HepG2 (cell line): ENCODE results near the gene ACADVL. TPM values are rescaled to one million over a fixed set of nuclear protein-coding genes. Genes with fewer than 3 reads are reported as not detected.
A peak's percentile ranks its signal among the peaks of the same experiment; 100 is the strongest.

Experiments used
- CHD2 ChIP-seq: IDR thresholded peaks from 2 replicates; pipeline ENCODE4 v1.6.1; 2011; ENCODE audit warnings: low read depth, low read length, improper control_type of control experiment
- HMGA1 ChIP-seq: sonication (generic); formaldehyde crosslinking; conservative IDR thresholded peaks from 2 replicates; pipeline ENCODE4 v1.4.0; 2020; ENCODE audit warnings: missing genetic modification reagents
- KAT8 ChIP-seq: IDR thresholded peaks from 2 replicates; pipeline ENCODE4 v1.6.1; 2016; ENCODE audit warnings: missing genetic modification reagents, missing compliant biosample characterization
- KDM5B ChIP-seq: sonication (generic); formaldehyde crosslinking; IDR thresholded peaks from 2 replicates; pipeline ENCODE4 v1.4.0; 2020; ENCODE audit warnings: missing genetic modification reagents, mild to moderate bottlenecking, borderline replicate concordance
- MAZ ChIP-seq, 2 experiments: sonication (generic) in 1 of 2; formaldehyde crosslinking in 1 of 2; IDR thresholded peaks; 2 replicates each; pipeline versions ENCODE4 v1.5.0 to v1.6.1; 2012 to 2020; ENCODE audit warnings: low read depth in 2 of 2, mild to moderate bottlenecking in 2 of 2, borderline replicate concordance in 1 of 2, improper control_type of control experiment in 1 of 2, low read length in 1 of 2, missing genetic modification reagents in 1 of 2, moderate library complexity in 1 of 2
- SRF ChIP-seq: IDR thresholded peaks from 2 replicates; pipeline ENCODE4 v1.6.1; 2011; ENCODE audit warnings: mild to moderate bottlenecking, low read depth, low read length, moderate library complexity
- STAT5B ChIP-seq: sonication (generic); formaldehyde crosslinking; IDR thresholded peaks from 2 replicates; pipeline ENCODE4 v1.4.0; 2020; ENCODE audit warnings: missing genetic modification reagents
- ZNF484 ChIP-seq: sonication (generic); formaldehyde crosslinking; IDR thresholded peaks from 2 replicates; pipeline ENCODE4 v1.5.1; 2020; ENCODE audit warnings: mild to moderate bottlenecking, low read depth, missing genetic modification reagents, borderline replicate concordance
- ZNF619 ChIP-seq: sonication (generic); formaldehyde crosslinking; IDR thresholded peaks from 2 replicates; pipeline ENCODE4 v1.4.0; 2020; ENCODE audit warnings: mild to moderate bottlenecking, missing genetic modification reagents
- polyA plus RNA-seq, 8 experiments: library from polyadenylated mRNA; depleted of rRNA in 3 of 8; stranded (reverse) in 7 of 8; unstranded in 1 of 8; fragments of >200 nt; fragmentation: Illumina TruSeq in 4 of 8; extraction: Trizol in 4 of 8; gene quantifications; 2 replicates each; pipeline versions ENCODE4 v1.2.1 to v1.2.3, GENCODE V29; 2011 to 2016; ENCODE audit warnings: low read depth in 4 of 8, missing spikeins in 1 of 8, mixed read lengths in 1 of 8; ENCODE audit not compliant: insufficient read depth in 1 of 8
- total RNA-seq, 5 experiments: library from RNA; depleted of rRNA; stranded (reverse); fragments of >200 nt; fragmentation: Illumina TruSeq; extraction: Trizol; gene quantifications; 2 replicates each; pipeline ENCODE4 v1.2.3, GENCODE V29; 2016; ENCODE audit warnings: low read depth in 1 of 5
- TF ChIP-seq, protein P1 (sequence below): sonication (generic); formaldehyde crosslinking; IDR thresholded peaks from 2 replicates; pipeline ENCODE4 v1.4.0; 2020; ENCODE audit warnings: mild to moderate bottlenecking, missing genetic modification reagents
- TF ChIP-seq, protein P2 (sequence below): sonication (generic); formaldehyde crosslinking; IDR thresholded peaks from 2 replicates; pipeline ENCODE4 v1.8.1; 2022; ENCODE audit warnings: low read depth, mild to moderate bottlenecking, missing genetic modification reagents
- TF ChIP-seq, protein P3 (sequence below): IDR thresholded peaks from 2 replicates; pipeline ENCODE4 v1.6.1; 2016; ENCODE audit warnings: missing compliant biosample characterization, missing genetic modification reagents, borderline replicate concordance
- TF ChIP-seq, protein P4 (sequence below): sonication (generic); IDR thresholded peaks from 2 replicates; pipeline ENCODE4 v1.6.1; 2016; ENCODE audit warnings: low read depth, borderline replicate concordance
- TF ChIP-seq, protein P5 (sequence below), 2 experiments: sonication (generic) in 1 of 2; formaldehyde crosslinking in 1 of 2; IDR thresholded peaks; 2 replicates each; pipeline versions ENCODE4 v1.4.0 to v1.6.1; 2016 to 2020; ENCODE audit warnings: borderline replicate concordance in 1 of 2, low read depth in 1 of 2, mild to moderate bottlenecking in 1 of 2, missing genetic modification reagents in 1 of 2

ACADVL gene
- total and polyA plus RNA-seq, 2 of the 13 experiments (the other 11 are each of a cell fraction or from before 2014, with no cell fraction given), result 219 to 412 TPM

DNA sequence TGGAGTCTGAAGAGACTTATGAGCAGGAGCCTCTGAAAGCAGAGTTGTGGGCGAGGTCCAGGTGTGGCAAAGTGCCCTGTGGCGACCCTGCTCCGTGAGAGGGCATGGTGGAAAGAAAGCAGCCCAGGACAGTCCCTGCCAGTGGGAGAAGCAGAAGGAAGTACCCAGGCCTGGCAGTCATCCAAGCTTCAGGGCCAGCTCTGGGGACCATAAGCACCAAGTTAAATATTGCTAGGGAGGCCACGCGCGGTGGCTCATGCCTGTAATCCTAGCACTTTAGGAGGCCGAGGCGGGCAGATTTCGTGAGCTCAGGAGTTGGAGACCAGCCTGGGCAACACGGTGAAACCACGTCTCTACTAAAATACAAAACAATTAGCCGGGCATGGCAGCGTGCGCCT is 35.6 kb upstream of the ACADVL start (continued):
- TF ChIP-seq STAT5B (CRISPR knock-in tag) (no peak), KDM5B (CRISPR knock-in tag) (no peak), HMGA1 (CRISPR knock-in tag) (no peak), CHD2 (no peak), KAT8 (CRISPR knock-in tag) (peak; percentile 68; the same call in 1 of the 2 replicates), ZNF484 (no peak), SRF (no peak), MAZ (IDR thresholded peaks at IDR 0.05; ENCODE audit: borderline replicate concordance, low read depth, low read length) (no peak), MAZ (CRISPR knock-in tag; IDR thresholded peaks at IDR 0.05; ENCODE audit: low read depth) (no peak), ZNF619 (CRISPR knock-in tag) (no peak)
- TF ChIP-seq, protein P1, sequence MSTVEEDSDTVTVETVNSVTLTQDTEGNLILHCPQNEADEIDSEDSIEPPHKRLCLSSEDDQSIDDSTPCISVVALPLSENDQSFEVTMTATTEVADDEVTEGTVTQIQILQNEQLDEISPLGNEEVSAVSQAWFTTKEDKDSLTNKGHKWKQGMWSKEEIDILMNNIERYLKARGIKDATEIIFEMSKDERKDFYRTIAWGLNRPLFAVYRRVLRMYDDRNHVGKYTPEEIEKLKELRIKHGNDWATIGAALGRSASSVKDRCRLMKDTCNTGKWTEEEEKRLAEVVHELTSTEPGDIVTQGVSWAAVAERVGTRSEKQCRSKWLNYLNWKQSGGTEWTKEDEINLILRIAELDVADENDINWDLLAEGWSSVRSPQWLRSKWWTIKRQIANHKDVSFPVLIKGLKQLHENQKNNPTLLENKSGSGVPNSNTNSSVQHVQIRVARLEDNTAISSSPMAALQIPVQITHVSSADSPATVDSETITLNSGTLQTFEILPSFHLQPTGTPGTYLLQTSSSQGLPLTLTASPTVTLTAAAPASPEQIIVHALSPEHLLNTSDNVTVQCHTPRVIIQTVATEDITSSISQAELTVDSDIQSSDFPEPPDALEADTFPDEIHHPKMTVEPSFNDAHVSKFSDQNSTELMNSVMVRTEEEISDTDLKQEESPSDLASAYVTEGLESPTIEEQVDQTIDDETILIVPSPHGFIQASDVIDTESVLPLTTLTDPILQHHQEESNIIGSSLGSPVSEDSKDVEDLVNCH (CRISPR knock-in tag), result no peak
- TF ChIP-seq, protein P2, sequence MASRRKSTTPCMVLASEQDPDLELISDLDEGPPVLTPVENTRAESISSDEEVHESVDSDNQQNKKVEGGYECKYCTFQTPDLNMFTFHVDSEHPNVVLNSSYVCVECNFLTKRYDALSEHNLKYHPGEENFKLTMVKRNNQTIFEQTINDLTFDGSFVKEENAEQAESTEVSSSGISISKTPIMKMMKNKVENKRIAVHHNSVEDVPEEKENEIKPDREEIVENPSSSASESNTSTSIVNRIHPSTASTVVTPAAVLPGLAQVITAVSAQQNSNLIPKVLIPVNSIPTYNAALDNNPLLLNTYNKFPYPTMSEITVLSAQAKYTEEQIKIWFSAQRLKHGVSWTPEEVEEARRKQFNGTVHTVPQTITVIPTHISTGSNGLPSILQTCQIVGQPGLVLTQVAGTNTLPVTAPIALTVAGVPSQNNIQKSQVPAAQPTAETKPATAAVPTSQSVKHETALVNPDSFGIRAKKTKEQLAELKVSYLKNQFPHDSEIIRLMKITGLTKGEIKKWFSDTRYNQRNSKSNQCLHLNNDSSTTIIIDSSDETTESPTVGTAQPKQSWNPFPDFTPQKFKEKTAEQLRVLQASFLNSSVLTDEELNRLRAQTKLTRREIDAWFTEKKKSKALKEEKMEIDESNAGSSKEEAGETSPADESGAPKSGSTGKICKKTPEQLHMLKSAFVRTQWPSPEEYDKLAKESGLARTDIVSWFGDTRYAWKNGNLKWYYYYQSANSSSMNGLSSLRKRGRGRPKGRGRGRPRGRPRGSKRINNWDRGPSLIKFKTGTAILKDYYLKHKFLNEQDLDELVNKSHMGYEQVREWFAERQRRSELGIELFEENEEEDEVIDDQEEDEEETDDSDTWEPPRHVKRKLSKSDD, result no peak
- TF ChIP-seq, protein P3, sequence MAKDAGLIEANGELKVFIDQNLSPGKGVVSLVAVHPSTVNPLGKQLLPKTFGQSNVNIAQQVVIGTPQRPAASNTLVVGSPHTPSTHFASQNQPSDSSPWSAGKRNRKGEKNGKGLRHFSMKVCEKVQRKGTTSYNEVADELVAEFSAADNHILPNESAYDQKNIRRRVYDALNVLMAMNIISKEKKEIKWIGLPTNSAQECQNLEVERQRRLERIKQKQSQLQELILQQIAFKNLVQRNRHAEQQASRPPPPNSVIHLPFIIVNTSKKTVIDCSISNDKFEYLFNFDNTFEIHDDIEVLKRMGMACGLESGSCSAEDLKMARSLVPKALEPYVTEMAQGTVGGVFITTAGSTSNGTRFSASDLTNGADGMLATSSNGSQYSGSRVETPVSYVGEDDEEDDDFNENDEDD (CRISPR knock-in tag), result 0 out of 2 replicates have a peak, but pooled peaks have one; percentile 11
- TF ChIP-seq, protein P4, sequence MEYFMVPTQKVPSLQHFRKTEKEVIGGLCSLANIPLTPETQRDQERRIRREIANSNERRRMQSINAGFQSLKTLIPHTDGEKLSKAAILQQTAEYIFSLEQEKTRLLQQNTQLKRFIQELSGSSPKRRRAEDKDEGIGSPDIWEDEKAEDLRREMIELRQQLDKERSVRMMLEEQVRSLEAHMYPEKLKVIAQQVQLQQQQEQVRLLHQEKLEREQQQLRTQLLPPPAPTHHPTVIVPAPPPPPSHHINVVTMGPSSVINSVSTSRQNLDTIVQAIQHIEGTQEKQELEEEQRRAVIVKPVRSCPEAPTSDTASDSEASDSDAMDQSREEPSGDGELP, result no peak
- TF ChIP-seq, protein P5, sequence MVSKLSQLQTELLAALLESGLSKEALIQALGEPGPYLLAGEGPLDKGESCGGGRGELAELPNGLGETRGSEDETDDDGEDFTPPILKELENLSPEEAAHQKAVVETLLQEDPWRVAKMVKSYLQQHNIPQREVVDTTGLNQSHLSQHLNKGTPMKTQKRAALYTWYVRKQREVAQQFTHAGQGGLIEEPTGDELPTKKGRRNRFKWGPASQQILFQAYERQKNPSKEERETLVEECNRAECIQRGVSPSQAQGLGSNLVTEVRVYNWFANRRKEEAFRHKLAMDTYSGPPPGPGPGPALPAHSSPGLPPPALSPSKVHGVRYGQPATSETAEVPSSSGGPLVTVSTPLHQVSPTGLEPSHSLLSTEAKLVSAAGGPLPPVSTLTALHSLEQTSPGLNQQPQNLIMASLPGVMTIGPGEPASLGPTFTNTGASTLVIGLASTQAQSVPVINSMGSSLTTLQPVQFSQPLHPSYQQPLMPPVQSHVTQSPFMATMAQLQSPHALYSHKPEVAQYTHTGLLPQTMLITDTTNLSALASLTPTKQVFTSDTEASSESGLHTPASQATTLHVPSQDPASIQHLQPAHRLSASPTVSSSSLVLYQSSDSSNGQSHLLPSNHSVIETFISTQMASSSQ (IDR thresholded peaks at IDR 0.05; ENCODE audit: low read depth), result peak; percentile 79
- TF ChIP-seq, protein P5 (CRISPR knock-in tag; IDR thresholded peaks at IDR 0.05; ENCODE audit: borderline replicate concordance), result peak; percentile 88
